Activated CD8-positive, alpha-beta T cell treated with anti-CD3 and anti-CD28 coated beads for 36 hours (primary cell): Measurements from ENCODE around the gene MZB1. TPM values are rescaled to one million over a fixed set of nuclear protein-coding genes. Genes with fewer than 3 reads are reported as not detected.

Experiments used
- ATAC-seq: fragments of 200-7000 bp; cut with Tn5 transposase; one replicate; pipeline ENCODE4 v1.10.0; 2021; ENCODE audit warnings: mild to moderate bottlenecking, moderate library complexity
- CTCF ChIA-PET: fragments of 350-600 bp; sonication (Branson Sonifier 250); formaldehyde crosslinking; loops from one replicate; lab custom pipeline; 2021; ENCODE audit warnings: antibody characterized with exemption; lab: Charles Lee
- POLR2A ChIA-PET: fragments of 350-600 bp; sonication (Branson Sonifier 250); formaldehyde crosslinking; loops from one replicate; lab custom pipeline; 2021; ENCODE audit warnings: antibody characterized with exemption; lab: Charles Lee
- DNase-seq: peaks from one replicate; pipeline ENCODE4 v3.0.0-alpha.2; 2020
- H3K27ac Mint-ChIP-seq: one replicate; pipeline ENCODE4 v1.8.0; 2021; ENCODE audit warnings: mild to moderate bottlenecking, mixed read lengths
- H3K27me3 Mint-ChIP-seq: one replicate; pipeline ENCODE4 v1.8.0; 2021; ENCODE audit warnings: mixed read lengths
- H3K36me3 Mint-ChIP-seq: one replicate; pipeline ENCODE4 v1.8.0; 2021; ENCODE audit warnings: low read depth, mixed read lengths
- H3K4me1 Mint-ChIP-seq: one replicate; pipeline ENCODE4 v1.8.0; 2021; ENCODE audit warnings: low read depth, mixed read lengths
- H3K4me3 Mint-ChIP-seq: one replicate; pipeline ENCODE4 v1.8.0; 2021; ENCODE audit warnings: mild to moderate bottlenecking, moderate library complexity, mixed read lengths
- H3K9me3 Mint-ChIP-seq: one replicate; pipeline ENCODE4 v1.8.0; 2021; ENCODE audit warnings: mixed read lengths
- intact Hi-C: fragments of 100-400 bp; cut with micrococcal nuclease; formaldehyde crosslinking; loops from one replicate; pipeline ENCODE4 v1.10.0; 2022
- total RNA-seq, 2 experiments: library from RNA; stranded (reverse); gene quantifications; one replicate each; pipeline ENCODE4 v1.2.3, GENCODE V29; 2021
- TF ChIP-seq, protein P1 (sequence below): fragments of 200-600 bp; IDR thresholded peaks from one replicate; pipeline ENCODE4 v1.8.0; 2022; ENCODE audit warnings: antibody characterized with exemption, mild to moderate bottlenecking

MZB1 gene
- total RNA-seq, 2 experiments from 2014 or later: 14.4 to 14.5 TPM

GRCh38 chr5:139399501-139400121 lies 9.9 kb upstream of the MZB1 start:
- intact Hi-C loops: no loop called here
- POLR2A ChIA-PET: interaction anchor here (1.4 kb wide), 1 partner anchor 57 kb away, joined by 3 read pairs; the partner anchor contains the start of gene PAIP2
- DNase-seq: peak; percentile 57

DNA sequence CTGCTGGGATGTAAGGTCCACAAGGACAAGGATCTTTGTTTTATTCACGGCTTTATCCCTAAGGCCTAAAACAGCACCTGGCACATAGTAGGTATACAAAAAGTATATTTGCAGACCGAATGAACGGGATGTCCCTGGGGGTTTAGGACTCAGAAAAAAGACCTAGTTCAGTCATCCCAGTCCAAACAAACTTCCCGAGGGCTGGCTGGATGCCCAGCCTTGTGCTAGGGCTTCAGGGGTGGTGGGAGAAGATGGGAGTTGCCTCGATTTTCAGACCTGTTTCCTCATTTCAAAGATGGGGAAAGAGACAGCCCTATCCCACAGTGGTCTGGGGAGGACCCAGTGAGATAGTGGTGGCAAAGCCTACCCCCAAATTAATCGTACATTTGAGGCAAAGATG lies 8.2 kb upstream of the MZB1 start:
- no peaks in the 10 kb centered on the region for H3K9me3 Mint-ChIP-seq
- H3K4me1 Mint-ChIP-seq: peaks cover 23% of the 10 kb centered on the region
- DNase-seq: no peak
- TF ChIP-seq, protein P1, sequence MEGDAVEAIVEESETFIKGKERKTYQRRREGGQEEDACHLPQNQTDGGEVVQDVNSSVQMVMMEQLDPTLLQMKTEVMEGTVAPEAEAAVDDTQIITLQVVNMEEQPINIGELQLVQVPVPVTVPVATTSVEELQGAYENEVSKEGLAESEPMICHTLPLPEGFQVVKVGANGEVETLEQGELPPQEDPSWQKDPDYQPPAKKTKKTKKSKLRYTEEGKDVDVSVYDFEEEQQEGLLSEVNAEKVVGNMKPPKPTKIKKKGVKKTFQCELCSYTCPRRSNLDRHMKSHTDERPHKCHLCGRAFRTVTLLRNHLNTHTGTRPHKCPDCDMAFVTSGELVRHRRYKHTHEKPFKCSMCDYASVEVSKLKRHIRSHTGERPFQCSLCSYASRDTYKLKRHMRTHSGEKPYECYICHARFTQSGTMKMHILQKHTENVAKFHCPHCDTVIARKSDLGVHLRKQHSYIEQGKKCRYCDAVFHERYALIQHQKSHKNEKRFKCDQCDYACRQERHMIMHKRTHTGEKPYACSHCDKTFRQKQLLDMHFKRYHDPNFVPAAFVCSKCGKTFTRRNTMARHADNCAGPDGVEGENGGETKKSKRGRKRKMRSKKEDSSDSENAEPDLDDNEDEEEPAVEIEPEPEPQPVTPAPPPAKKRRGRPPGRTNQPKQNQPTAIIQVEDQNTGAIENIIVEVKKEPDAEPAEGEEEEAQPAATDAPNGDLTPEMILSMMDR: no peak
- intact Hi-C loops: no loop called here
- H3K36me3 Mint-ChIP-seq: peaks cover 22% of the 10 kb centered on the region
- no peak for ATAC-seq
- H3K27ac Mint-ChIP-seq: no peak overlapping the region
- no peak overlapping the region for H3K4me3 Mint-ChIP-seq
- H3K27me3 Mint-ChIP-seq: no peaks in the 10 kb centered on the region
- ChIA-PET CTCF (no interaction called here), POLR2A (no interaction called here)

More at GRCh38 chr5:139399501-139400121, 9.9 kb upstream of the MZB1 start:
- TF ChIP-seq, protein P1: no peak
- Mint-ChIP-seq H3K27ac (peak overlapping the region; percentile 55), H3K36me3 (peaks cover 13% of the 10 kb centered on the region), H3K9me3 (no peaks in the 10 kb centered on the region), H3K4me3 (peak overlapping the region; percentile 22), H3K4me1 (peaks cover 33% of the 10 kb centered on the region), H3K27me3 (no peaks in the 10 kb centered on the region)
- CTCF ChIA-PET: no interaction called here
- ATAC-seq: peak; percentile 8

DNA sequence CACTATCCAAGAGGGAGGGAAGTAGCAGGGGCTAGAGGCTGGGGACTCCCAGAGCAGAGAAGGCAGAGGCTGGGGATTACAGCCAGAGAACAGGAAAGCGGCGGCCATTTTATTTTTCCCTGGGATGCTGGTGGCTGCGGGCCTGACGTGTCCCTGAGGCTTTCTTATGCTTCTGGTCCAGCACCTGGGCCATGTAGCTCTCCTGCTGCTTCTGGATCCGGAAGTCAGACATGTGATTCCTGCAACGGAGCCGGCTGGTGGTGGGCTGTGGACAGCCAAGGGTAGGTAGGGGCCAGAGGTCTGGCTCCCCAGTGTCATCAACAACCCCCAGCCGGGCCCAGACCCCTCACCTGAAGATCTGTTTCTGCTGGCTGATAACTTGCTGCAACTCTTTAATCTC lies 7.0 kb upstream of the MZB1 start:
- intact Hi-C loops: no loop called here
- Mint-ChIP-seq H3K4me3 (no peak overlapping the region), H3K4me1 (peaks cover 18% of the 10 kb centered on the region), H3K27me3 (no peaks in the 10 kb centered on the region), H3K27ac (no peak overlapping the region), H3K36me3 (peaks cover 24% of the 10 kb centered on the region), H3K9me3 (no peaks in the 10 kb centered on the region)
- DNase-seq (no peak), ATAC-seq (no peak)
- CTCF ChIA-PET: no interaction called here
- POLR2A ChIA-PET: interaction anchor here (1.0 to 1.1 kb wide), 4 partner anchors 10 to 85 kb away, joined by 3 read pairs; no protein-coding TSS in a partner anchor
- TF ChIP-seq, protein P1: no peak

DNA sequence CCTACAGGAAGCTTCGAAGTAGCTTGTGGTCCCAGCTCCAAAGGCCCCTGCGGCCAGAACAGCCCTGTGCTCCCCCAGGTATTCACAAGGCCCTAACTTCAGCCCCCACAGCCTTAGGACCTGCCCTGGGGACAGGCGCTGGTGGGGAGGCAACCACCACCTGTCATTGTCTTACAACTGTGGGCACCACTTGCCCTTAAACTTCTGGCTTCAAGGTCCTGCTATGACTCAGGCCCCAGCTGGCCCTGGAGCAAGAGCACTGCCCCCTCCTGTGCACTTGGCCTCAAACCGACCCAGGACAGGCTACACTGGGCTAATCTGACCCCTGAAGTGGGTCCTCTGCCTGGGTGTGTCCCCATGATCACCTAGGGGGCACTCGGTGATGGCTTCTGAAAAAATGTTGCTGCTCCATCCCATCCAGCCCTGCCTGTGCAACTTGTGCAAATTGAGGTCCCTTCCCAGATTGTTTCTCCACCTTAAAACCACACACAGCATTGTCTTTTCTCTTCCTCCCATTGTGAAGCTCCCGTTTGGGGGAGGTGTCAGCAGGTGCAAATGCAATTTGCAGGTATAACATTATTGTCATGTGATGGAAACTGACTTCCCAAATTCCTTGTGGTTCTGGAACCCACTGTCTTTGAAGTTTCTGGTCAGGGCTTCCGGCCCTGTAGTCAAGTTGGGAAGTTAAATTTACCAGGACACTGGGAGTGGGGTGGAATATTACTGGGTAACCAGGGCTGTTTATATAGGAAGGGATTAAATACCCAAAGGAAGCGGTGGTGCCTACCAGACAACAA lies 6.3 kb upstream of the MZB1 start:
- peak overlapping the region; percentile 34 for H3K4me3 Mint-ChIP-seq
- POLR2A ChIA-PET: interaction anchor here (1.0 to 1.9 kb wide), 7 partner anchors 11 to 99 kb away, joined by 3 to 5 read pairs (median 3); no protein-coding TSS in a partner anchor
- H3K4me1 Mint-ChIP-seq: peaks cover 25% of the 10 kb centered on the region

More for the DNA sequence above, 6.3 kb upstream of the MZB1 start:
- TF ChIP-seq, protein P1: no peak
- DNase-seq (no peak), ATAC-seq (no peak)
- CTCF ChIA-PET: interaction anchor here (1.1 to 1.8 kb wide), 2 partner anchors 54 to 120 kb away, joined by 3 to 5 read pairs; partner anchors contain the start of gene PAIP2
- H3K36me3 Mint-ChIP-seq: peaks cover 29% of the 10 kb centered on the region
- H3K9me3 Mint-ChIP-seq: no peaks in the 10 kb centered on the region
- H3K27ac Mint-ChIP-seq: no peak overlapping the region
- no peaks in the 10 kb centered on the region for H3K27me3 Mint-ChIP-seq
- intact Hi-C loops: no loop called here
